Measurements from ENCODE around the gene OPRD1. TPM values are rescaled to one million over a fixed set of nuclear protein-coding genes. Genes with fewer than 3 reads are reported as not detected.
"Not testable (repeated sequence)": the region's sequence is repeated elsewhere in the genome, so short reads cannot be mapped to it uniquely, and the experiment has no call there.

Gene OPRD1
- total RNA-seq, 1 donor from 2014 or later = not detected

DNA sequence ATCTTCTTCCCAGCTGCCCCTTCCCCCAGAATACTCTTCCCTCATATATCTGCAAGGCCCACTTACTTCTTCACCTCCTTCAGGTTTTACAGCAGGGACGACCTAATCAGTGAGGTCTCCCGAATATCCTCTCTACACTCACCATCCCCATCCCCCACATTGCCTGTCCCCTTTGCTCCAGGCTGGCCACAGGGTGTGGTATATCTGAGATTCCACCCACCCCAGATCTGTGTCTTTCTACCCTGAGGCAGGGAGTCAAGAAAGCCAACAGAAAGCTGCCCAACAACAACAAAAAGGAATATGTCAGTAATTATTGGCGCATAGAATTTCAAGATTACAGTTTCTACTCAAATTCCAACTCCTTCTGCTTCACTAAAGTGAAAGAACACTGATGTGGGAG, 30.0 kb upstream of the OPRD1 start:
- DNase-seq = no peak
- intact Hi-C loops (cut with micrococcal nuclease) = loop anchor here (5.0 kb wide), 1 partner anchor 95 kb away; no protein-coding TSS in a partner anchor
- TF ChIP-seq, protein P1, sequence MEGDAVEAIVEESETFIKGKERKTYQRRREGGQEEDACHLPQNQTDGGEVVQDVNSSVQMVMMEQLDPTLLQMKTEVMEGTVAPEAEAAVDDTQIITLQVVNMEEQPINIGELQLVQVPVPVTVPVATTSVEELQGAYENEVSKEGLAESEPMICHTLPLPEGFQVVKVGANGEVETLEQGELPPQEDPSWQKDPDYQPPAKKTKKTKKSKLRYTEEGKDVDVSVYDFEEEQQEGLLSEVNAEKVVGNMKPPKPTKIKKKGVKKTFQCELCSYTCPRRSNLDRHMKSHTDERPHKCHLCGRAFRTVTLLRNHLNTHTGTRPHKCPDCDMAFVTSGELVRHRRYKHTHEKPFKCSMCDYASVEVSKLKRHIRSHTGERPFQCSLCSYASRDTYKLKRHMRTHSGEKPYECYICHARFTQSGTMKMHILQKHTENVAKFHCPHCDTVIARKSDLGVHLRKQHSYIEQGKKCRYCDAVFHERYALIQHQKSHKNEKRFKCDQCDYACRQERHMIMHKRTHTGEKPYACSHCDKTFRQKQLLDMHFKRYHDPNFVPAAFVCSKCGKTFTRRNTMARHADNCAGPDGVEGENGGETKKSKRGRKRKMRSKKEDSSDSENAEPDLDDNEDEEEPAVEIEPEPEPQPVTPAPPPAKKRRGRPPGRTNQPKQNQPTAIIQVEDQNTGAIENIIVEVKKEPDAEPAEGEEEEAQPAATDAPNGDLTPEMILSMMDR (IDR thresholded peaks at IDR 0.05; ENCODE audit: borderline replicate concordance) = no peak
- Histone ChIP-seq H3K4me1 (peaks cover 4% of the 10 kb centered on the region), H3K9me3 (replicated peaks) (no peaks in the 10 kb centered on the region), H3K27ac (replicated peaks) (no peak overlapping the region), H3K4me3 (no peak overlapping the region), H3K36me3 (no peaks in the 10 kb centered on the region), H3K27me3 (ENCODE audit: low read depth) (no peaks in the 10 kb centered on the region)

DNA sequence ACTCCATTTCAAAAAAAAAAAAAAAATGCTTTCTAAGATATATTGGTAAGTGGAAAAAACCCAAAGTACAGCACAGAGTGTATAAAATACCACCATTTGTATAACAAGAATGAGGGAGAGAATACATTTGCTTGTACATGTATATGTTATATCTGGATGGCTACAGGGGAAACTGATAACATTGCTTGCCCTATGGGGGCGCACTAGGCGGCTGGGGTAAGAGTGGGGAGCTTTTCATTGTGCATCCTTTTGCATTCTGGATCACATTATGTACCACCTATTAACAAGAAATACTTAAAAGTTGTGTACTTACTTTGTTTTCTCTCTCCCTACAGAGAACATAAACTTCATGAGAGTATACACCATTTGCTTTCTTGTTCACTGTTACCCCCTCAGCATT, 28.6 kb upstream of the OPRD1 start:
- H3K36me3 ChIP-seq = no peaks in the 10 kb centered on the region
- TF ChIP-seq, protein P1 (IDR thresholded peaks at IDR 0.05; ENCODE audit: borderline replicate concordance) = no peak
- no peak for DNase-seq
- no peak overlapping the region for H3K4me3 ChIP-seq
- intact Hi-C loops (cut with micrococcal nuclease) = loop anchor here (5.0 kb wide), 1 partner anchor 94 kb away; no protein-coding TSS in a partner anchor
- no peaks in the 10 kb centered on the region for H3K9me3 ChIP-seq (replicated peaks)
- H3K4me1 ChIP-seq = peaks cover 4% of the 10 kb centered on the region
- no peaks in the 10 kb centered on the region for H3K27me3 ChIP-seq (ENCODE audit: low read depth)
- no peak overlapping the region for H3K27ac ChIP-seq (replicated peaks)

DNA sequence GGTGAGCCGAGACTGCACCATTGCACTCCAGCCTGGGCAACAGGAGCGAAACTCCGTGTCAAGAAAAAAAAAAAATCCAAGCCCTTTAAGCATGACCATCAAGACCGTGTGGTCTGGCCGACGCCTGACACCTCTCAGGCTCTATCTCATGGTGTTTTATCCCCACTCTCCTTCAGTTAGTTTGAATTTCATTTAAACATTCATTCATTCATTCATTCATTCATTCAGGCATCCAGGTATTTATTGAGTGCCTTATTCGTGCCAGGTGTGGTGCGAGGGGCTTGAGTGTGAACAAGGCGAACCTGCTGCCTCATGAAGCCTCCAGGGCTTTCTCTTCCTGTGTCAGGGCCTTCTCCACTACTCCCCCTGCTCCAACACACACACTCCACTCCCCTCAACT, 22.6 kb upstream of the OPRD1 start:
- peaks cover 9% of the 10 kb centered on the region for H3K4me1 ChIP-seq
- H3K4me3 ChIP-seq = no peak overlapping the region
- H3K27me3 ChIP-seq (ENCODE audit: low read depth) = peaks cover 7% of the 10 kb centered on the region
- TF ChIP-seq, protein P1 (IDR thresholded peaks at IDR 0.05; ENCODE audit: borderline replicate concordance) = no peak
- no peak overlapping the region for H3K27ac ChIP-seq (replicated peaks)
- intact Hi-C loops (cut with micrococcal nuclease) = no loop called here
- H3K9me3 ChIP-seq (replicated peaks) = no peaks in the 10 kb centered on the region
- no peaks in the 10 kb centered on the region for H3K36me3 ChIP-seq
- no peak for DNase-seq

DNA sequence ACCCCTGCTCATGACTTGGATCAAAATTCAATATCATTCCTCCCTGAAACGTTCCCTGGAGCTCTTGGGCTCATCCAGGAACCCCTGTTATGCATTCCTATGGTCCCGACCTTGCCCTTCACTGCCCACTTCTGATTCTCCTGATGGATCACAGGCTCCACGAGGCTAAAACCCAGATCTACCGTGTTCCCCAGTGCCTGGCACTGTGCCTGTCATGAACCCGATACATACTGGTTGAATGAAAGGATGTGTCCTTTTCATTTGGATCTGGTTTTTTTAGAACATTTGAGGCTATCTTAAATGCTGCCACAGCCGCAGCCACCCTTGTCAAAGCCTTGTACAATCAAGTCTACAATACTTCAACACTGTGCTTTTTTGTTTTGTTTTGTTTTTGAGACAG, 22.2 kb upstream of the OPRD1 start:
- Histone ChIP-seq H3K27me3 (ENCODE audit: low read depth) (peaks cover 7% of the 10 kb centered on the region), H3K27ac (replicated peaks) (no peak overlapping the region), H3K9me3 (replicated peaks) (no peaks in the 10 kb centered on the region), H3K36me3 (no peaks in the 10 kb centered on the region), H3K4me3 (no peak overlapping the region), H3K4me1 (peaks cover 9% of the 10 kb centered on the region)
- intact Hi-C loops (cut with micrococcal nuclease) = no loop called here
- DNase-seq = no peak
- TF ChIP-seq, protein P1 (IDR thresholded peaks at IDR 0.05; ENCODE audit: borderline replicate concordance) = no peak

DNA sequence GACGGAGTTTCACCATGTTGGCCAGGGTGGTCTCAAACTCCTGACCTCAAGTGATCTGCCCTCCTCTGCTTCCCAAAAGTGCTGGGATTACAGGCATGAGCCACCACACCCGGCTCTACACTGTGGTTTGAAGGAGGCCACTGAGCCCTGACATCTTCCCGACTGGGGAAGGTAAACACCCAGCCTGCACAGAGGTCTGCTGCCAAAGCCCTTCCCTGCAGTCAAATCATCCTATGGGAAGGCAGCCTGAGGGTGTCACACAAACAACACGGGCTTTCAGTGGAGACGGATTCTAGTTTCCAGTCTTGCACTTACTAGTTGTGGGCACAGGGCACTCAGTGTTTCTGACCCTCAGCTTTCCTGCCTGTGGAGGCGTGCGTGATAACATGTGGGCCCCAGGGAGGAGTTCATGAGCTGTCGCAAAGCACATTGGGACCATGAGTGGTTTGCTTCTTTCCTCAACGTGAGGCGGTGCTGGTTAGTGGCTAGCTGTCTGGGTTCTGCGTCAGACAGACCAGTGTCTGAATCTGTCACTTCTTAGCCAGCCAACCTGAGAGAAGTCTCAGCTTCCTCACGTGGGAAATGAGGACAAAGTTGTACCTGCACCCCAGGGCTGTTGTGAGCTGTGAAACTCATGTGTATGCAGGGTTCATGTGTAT, 21.5 kb upstream of the OPRD1 start:
- no peaks in the 10 kb centered on the region for H3K36me3 ChIP-seq
- H3K4me3 ChIP-seq = no peak overlapping the region
- H3K9me3 ChIP-seq (replicated peaks) = no peaks in the 10 kb centered on the region
- DNase-seq = no peak
- H3K27me3 ChIP-seq (ENCODE audit: low read depth) = peaks cover 7% of the 10 kb centered on the region
- H3K4me1 ChIP-seq = peaks cover 5% of the 10 kb centered on the region
- intact Hi-C loops (cut with micrococcal nuclease) = no loop called here
- TF ChIP-seq, protein P1 (IDR thresholded peaks at IDR 0.05; ENCODE audit: borderline replicate concordance) = no peak
- H3K27ac ChIP-seq (replicated peaks) = no peak overlapping the region

DNA sequence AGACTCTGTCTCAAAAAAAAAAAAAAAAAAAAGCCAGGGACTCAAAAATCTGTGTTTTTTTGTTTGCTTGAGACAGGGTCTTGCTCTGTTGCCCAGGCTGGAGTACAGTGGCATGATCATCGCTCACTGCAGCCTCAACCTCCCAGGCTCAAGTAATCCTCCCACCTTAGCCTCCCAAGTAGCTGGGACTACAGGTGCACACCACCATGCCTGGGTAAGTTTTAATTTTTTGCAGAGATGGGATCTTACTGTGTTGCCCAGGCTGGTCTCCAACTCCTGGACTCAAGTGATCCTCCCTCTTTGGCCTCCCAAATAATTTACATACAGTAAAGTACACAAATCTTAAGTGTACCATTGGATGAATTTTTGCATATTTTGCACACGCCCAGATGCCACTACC, 20.0 kb upstream of the OPRD1 start:
- H3K27me3 ChIP-seq (ENCODE audit: low read depth); H3K36me3 ChIP-seq; H3K9me3 ChIP-seq (replicated peaks); H3K27ac ChIP-seq (replicated peaks); DNase-seq; intact Hi-C loops (cut with micrococcal nuclease); H3K4me3 ChIP-seq: not testable (repeated sequence)
- peaks cover 12% of the 10 kb centered on the region for H3K4me1 ChIP-seq
